Ureter (tissue), 1 donor: Measurements from ENCODE around the gene CLSTN3. TPM values are rescaled to one million over a fixed set of nuclear protein-coding genes. Genes with fewer than 3 reads are reported as not detected.

Experiments
- DNase-seq: peaks from one replicate; pipeline ENCODE4 v3.0.0-alpha.2; 2020; ENCODE audit warnings: low spot score
- total RNA-seq: library from RNA; stranded (reverse); gene quantifications from one replicate; pipeline ENCODE4 v1.2.4, GENCODE V29; 2023
- donor health status: DM: yes; HTN: yes; CAD: no.

The CLSTN3 gene
- total RNA-seq = 48.2 TPM

- DNase-seq = peak; percentile 83
Measured at GRCh38 chr12:7129872-7130691, at the start of gene CLSTN3. Gene CLSTN3, plus strand, starts transcription at chr12:7130371. Its CDS starts 278 bp downstream, at chr12:7130649.

GRCh38 chr12:7081037-7081436, 49.1 kb upstream of the CLSTN3 start:
- DNase-seq = no peak

GRCh38 chr12:7083125-7083524, 47.0 kb upstream of the CLSTN3 start:
- DNase-seq = no peak

GRCh38 chr12:7089196-7089871, 40.8 kb upstream of the CLSTN3 start:
- no peak for DNase-seq

- no peak for DNase-seq
Measured at GRCh38 chr12:7090222-7090998, 39.8 kb upstream of the CLSTN3 start.

- no peak for DNase-seq
Measured at GRCh38 chr12:7091171-7091570, 39.0 kb upstream of the CLSTN3 start.

GRCh38 chr12:7091660-7092228, 38.4 kb upstream of the CLSTN3 start:
- DNase-seq = peak; percentile 78

- DNase-seq = peak; percentile 82
Measured at GRCh38 chr12:7092229-7092985, 37.8 kb upstream of the CLSTN3 start, which contains the start of gene C1R. Gene C1R, minus strand, starts transcription at chr12:7092445. Its CDS starts 57 bp downstream, at chr12:7092388.

- DNase-seq = no peak
Measured at GRCh38 chr12:7092986-7093460, 37.1 kb upstream of the CLSTN3 start.

- DNase-seq = no peak
Measured at GRCh38 chr12:7093486-7093885, 36.7 kb upstream of the CLSTN3 start.

- DNase-seq = no peak
Measured at GRCh38 chr12:7093892-7094291, 36.3 kb upstream of the CLSTN3 start.

GRCh38 chr12:7096006-7096932, 33.9 kb upstream of the CLSTN3 start:
- no peak for DNase-seq

- no peak for DNase-seq
Measured at GRCh38 chr12:7096979-7097378, 33.2 kb upstream of the CLSTN3 start.

GRCh38 chr12:7099290-7099996, 30.7 kb upstream of the CLSTN3 start:
- DNase-seq = no peak

- no peak for DNase-seq
Measured at GRCh38 chr12:7100239-7100638, 29.9 kb upstream of the CLSTN3 start.

GRCh38 chr12:7101047-7101693, 29.0 kb upstream of the CLSTN3 start:
- no peak for DNase-seq

GRCh38 chr12:7101694-7102131, 28.5 kb upstream of the CLSTN3 start:
- DNase-seq = no peak

GRCh38 chr12:7102582-7102981, 27.6 kb upstream of the CLSTN3 start:
- DNase-seq = no peak
